ENCODE data around the gene PDE3A. TPM values are rescaled to one million over a fixed set of nuclear protein-coding genes. Genes with fewer than 3 reads are reported as not detected.

Gene PDE3A
- total and polyA plus RNA-seq, 2 experiments from 2014 or later: 11.1 to 61.6 TPM

DNA sequence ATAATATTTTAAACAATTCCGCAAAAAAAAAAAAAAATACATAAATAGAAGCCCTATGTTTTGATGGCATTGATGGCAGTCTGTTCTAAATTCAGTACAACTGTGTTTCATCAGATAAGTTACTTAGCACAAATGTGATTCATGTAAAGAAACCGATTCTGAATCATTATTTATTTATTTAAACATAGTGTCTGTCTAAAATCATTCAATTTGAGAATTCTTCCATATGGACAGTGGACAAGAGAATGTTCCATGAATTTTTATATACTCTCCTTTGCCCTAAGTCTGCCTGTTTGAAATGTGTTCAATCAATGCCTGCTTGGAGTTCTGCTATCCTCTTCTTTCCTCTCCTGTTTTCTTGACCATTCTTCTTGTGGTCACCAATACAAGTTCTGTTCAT, 126.5 kb downstream of the PDE3A start:
- no peak overlapping the region for H3K4me2 ChIP-seq
- 86% methylated on average over 2 of the region's 2 CpGs for WGBS (ENCODE audit: low lambda C conversion rate, missing lambda C conversion rate)

GRCh38 chr12:20495997-20496396, 127.7 kb downstream of the PDE3A start:
- Histone ChIP-seq H3K36me3 (replicated peaks; ENCODE audit: insufficient read depth, low read depth) (no peaks in the 10 kb centered on the region), H4K20me1 (ENCODE audit: insufficient read depth, poor library complexity, severe bottlenecking) (no peaks in the 10 kb centered on the region), H3K79me2 (peaks cover 22% of the 10 kb centered on the region), H3K27me3 (no peaks in the 10 kb centered on the region), H3K4me3 (no peak overlapping the region), H3K9me2 (replicated peaks; ENCODE audit: insufficient read depth) (no peaks in the 10 kb centered on the region), H3K9me3 (ENCODE audit: low read depth) (no peaks in the 10 kb centered on the region), H3K4me1 (ENCODE audit: insufficient read depth) (no peaks in the 10 kb centered on the region), H2AFZ (no peak overlapping the region), H3K4me2 (no peak overlapping the region), H3K27ac (no peak overlapping the region)
- TF ChIP-seq, protein P1, sequence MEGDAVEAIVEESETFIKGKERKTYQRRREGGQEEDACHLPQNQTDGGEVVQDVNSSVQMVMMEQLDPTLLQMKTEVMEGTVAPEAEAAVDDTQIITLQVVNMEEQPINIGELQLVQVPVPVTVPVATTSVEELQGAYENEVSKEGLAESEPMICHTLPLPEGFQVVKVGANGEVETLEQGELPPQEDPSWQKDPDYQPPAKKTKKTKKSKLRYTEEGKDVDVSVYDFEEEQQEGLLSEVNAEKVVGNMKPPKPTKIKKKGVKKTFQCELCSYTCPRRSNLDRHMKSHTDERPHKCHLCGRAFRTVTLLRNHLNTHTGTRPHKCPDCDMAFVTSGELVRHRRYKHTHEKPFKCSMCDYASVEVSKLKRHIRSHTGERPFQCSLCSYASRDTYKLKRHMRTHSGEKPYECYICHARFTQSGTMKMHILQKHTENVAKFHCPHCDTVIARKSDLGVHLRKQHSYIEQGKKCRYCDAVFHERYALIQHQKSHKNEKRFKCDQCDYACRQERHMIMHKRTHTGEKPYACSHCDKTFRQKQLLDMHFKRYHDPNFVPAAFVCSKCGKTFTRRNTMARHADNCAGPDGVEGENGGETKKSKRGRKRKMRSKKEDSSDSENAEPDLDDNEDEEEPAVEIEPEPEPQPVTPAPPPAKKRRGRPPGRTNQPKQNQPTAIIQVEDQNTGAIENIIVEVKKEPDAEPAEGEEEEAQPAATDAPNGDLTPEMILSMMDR (IDR thresholded peaks at IDR 0.05; ENCODE audit: poor library complexity): no peak
- TF ChIP-seq EZH2phosphoT487 (IDR thresholded peaks at IDR 0.05; ENCODE audit: low read depth, severe bottlenecking, unreplicated experiment) (no peak), EZH2 (IDR thresholded peaks at IDR 0.05; ENCODE audit: borderline replicate concordance) (no peak)
- WGBS (ENCODE audit: low lambda C conversion rate, missing lambda C conversion rate): 92% methylated on average over 1 of the region's 1 CpG
- no peak for DNase-seq (ENCODE audit: low spot score)

More for the DNA sequence above, 126.5 kb downstream of the PDE3A start:
- H3K27me3 ChIP-seq: no peaks in the 10 kb centered on the region
- no peak overlapping the region for H2AFZ ChIP-seq
- peaks cover 22% of the 10 kb centered on the region for H3K79me2 ChIP-seq
- H3K4me1 ChIP-seq (ENCODE audit: insufficient read depth): no peaks in the 10 kb centered on the region
- no peak overlapping the region for H3K4me3 ChIP-seq
- H3K36me3 ChIP-seq (replicated peaks; ENCODE audit: insufficient read depth, low read depth): no peaks in the 10 kb centered on the region
- no peaks in the 10 kb centered on the region for H3K9me2 ChIP-seq (replicated peaks; ENCODE audit: insufficient read depth)
- TF ChIP-seq, protein P1 (IDR thresholded peaks at IDR 0.05; ENCODE audit: poor library complexity): no peak
- TF ChIP-seq EZH2 (IDR thresholded peaks at IDR 0.05; ENCODE audit: borderline replicate concordance) (no peak), EZH2phosphoT487 (IDR thresholded peaks at IDR 0.05; ENCODE audit: low read depth, severe bottlenecking, unreplicated experiment) (no peak)
- no peak overlapping the region for H3K27ac ChIP-seq
- H4K20me1 ChIP-seq (ENCODE audit: insufficient read depth, poor library complexity, severe bottlenecking): no peaks in the 10 kb centered on the region
- H3K9me3 ChIP-seq (ENCODE audit: low read depth): no peaks in the 10 kb centered on the region
- DNase-seq (ENCODE audit: low spot score): no peak

DNA sequence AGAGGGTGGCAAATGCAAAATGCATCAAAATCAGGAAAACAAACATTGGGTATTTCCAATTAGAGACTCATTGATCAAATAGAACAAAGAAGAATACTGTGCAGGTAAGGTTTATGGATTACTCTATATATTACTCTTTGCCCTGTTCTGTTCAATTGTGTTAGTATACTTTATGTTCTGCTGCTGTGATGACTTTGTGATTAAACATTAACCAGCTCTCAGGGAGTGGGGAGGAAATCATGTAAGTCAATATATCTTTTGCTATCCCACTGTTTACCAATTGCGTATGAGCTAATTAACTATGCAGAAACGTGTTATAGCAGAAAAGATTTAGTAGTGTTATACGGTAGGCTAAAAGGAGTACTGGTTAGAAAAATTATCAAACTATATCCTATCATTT, 129.4 kb downstream of the PDE3A start:
- H3K79me2 ChIP-seq: peaks cover 28% of the 10 kb centered on the region
- 47% methylated on average over 3 of the region's 3 CpGs for WGBS (ENCODE audit: low lambda C conversion rate, missing lambda C conversion rate)

More for the DNA sequence above, 129.4 kb downstream of the PDE3A start:
- Histone ChIP-seq H3K4me3 (no peak overlapping the region), H3K4me1 (ENCODE audit: insufficient read depth) (no peaks in the 10 kb centered on the region), H3K9me2 (replicated peaks; ENCODE audit: insufficient read depth) (no peaks in the 10 kb centered on the region), H3K4me2 (no peak overlapping the region), H3K9me3 (ENCODE audit: low read depth) (no peaks in the 10 kb centered on the region), H2AFZ (no peak overlapping the region), H4K20me1 (ENCODE audit: insufficient read depth, poor library complexity, severe bottlenecking) (no peaks in the 10 kb centered on the region), H3K36me3 (replicated peaks; ENCODE audit: insufficient read depth, low read depth) (no peaks in the 10 kb centered on the region), H3K27me3 (no peaks in the 10 kb centered on the region), H3K27ac (no peak overlapping the region)
- DNase-seq (ENCODE audit: low spot score): no peak
- TF ChIP-seq, protein P1 (IDR thresholded peaks at IDR 0.05; ENCODE audit: poor library complexity): no peak
- no peak for TF ChIP-seq EZH2 (IDR thresholded peaks at IDR 0.05; ENCODE audit: borderline replicate concordance)
- TF ChIP-seq EZH2phosphoT487 (IDR thresholded peaks at IDR 0.05; ENCODE audit: low read depth, severe bottlenecking, unreplicated experiment): no peak

All from hepatocyte (in vitro differentiated cells).